ENCODE results near the gene LRRC74B. TPM values are rescaled to one million over a fixed set of nuclear protein-coding genes. Genes with fewer than 3 reads are reported as not detected.
"Not testable (repeated sequence)": the region's sequence is repeated elsewhere in the genome, so short reads cannot be mapped to it uniquely, and the experiment has no call there.

LRRC74B gene
- total RNA-seq, 1 experiment from 2014 or later: not detected

DNA sequence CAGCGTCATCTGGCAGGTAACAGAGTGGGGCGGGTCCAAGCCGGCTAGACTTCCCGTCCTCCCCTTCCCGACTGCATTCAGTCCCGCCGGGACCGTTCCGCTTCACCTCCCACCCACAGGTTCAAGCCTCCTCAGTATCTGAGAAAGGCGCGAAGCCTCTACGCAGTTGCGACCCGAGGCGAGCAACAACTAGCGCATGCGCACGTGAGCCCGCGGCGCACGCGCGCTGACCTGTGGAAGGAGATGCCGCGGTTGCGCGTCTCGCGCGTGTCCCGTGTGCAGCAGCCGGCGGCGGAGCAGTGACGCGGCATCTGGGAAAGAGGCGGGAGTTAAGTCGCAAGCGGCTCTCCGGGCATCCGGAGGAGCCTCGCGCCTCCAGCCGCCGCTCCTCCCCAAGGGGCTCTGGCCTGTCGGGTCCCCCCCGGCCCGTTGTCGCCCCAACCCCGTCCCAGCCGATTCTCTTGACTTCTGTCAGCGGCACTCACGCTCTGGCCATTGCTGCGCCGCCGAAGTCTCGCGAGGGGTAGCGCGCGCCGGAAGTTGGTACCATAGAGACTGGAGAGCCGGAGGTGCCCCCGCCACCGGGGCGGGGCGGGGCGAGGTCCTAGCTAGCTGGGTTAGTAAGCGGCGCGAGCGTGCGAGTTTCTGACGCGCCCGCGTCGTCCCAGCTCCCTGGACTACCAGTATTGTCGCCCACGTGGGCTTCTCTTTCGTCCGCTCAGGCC lies 44.0 kb upstream of the LRRC74B start, which contains the start of gene THAP7:
Gene THAP7, minus strand, starts transcription at position 518 of the 725 bp plus-strand sequence. Its CDS starts 207 bp downstream, at position 311.
- ChIA-PET POLR2A (ENCODE audit: unreplicated experiment) (interaction anchor here (0.6 kb wide), 2 partner anchors 14 to 63 kb away, joined by 3 to 8 read pairs; no protein-coding TSS in a partner anchor), CTCF (no interaction called here)
- intact Hi-C loops (cut with micrococcal nuclease; ENCODE audit: unreplicated experiment): loop anchor here (1.0 to 10.0 kb wide), 3 partner anchors 19 to 116 kb away; partner anchors contain the start of gene LZTR1
- TF ChIP-seq EZH2 (IDR thresholded peaks at IDR 0.05; ENCODE audit: low read depth): no peak
- TF ChIP-seq, protein P1, sequence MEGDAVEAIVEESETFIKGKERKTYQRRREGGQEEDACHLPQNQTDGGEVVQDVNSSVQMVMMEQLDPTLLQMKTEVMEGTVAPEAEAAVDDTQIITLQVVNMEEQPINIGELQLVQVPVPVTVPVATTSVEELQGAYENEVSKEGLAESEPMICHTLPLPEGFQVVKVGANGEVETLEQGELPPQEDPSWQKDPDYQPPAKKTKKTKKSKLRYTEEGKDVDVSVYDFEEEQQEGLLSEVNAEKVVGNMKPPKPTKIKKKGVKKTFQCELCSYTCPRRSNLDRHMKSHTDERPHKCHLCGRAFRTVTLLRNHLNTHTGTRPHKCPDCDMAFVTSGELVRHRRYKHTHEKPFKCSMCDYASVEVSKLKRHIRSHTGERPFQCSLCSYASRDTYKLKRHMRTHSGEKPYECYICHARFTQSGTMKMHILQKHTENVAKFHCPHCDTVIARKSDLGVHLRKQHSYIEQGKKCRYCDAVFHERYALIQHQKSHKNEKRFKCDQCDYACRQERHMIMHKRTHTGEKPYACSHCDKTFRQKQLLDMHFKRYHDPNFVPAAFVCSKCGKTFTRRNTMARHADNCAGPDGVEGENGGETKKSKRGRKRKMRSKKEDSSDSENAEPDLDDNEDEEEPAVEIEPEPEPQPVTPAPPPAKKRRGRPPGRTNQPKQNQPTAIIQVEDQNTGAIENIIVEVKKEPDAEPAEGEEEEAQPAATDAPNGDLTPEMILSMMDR (conservative IDR thresholded peaks at IDR 0.05): no peak
- peak within 1 kb of the TSS; percentile 89 for H3K4me3 ChIP-seq
- H2AFZ ChIP-seq: peak within 1 kb of the TSS; percentile 85
- no peaks in the 10 kb centered on the region for H3K9me3 ChIP-seq (ENCODE audit: insufficient read depth, low read depth)
- H3K36me3 ChIP-seq (ENCODE audit: low read depth): no peaks in the 10 kb centered on the region
- peak within 1 kb of the TSS; percentile 99 for H3K4me2 ChIP-seq
- H4K20me1 ChIP-seq (ENCODE audit: insufficient read depth): no peaks in the 10 kb centered on the region
- peak; percentile 79 to 87 for DNase-seq
- H3K79me2 ChIP-seq (ENCODE audit: low read depth): peaks cover 27% of the 10 kb centered on the region
- H3K4me1 ChIP-seq (replicated peaks; ENCODE audit: insufficient read depth): peaks cover 8% of the 10 kb centered on the region
- peaks cover 8% of the 10 kb centered on the region; the same call in 1 of the 2 replicates for H3F3A ChIP-seq (ENCODE audit: insufficient read depth, low read depth)
- H3K9me2 ChIP-seq (ENCODE audit: insufficient read depth): no peaks in the 10 kb centered on the region
- H3K27ac ChIP-seq: peak within 1 kb of the TSS; percentile 89
- H3K27me3 ChIP-seq (ENCODE audit: insufficient read depth, low read depth): no peaks in the 10 kb centered on the region
- BruUV-seq (replicated peaks): TSS peak; percentile 68

DNA sequence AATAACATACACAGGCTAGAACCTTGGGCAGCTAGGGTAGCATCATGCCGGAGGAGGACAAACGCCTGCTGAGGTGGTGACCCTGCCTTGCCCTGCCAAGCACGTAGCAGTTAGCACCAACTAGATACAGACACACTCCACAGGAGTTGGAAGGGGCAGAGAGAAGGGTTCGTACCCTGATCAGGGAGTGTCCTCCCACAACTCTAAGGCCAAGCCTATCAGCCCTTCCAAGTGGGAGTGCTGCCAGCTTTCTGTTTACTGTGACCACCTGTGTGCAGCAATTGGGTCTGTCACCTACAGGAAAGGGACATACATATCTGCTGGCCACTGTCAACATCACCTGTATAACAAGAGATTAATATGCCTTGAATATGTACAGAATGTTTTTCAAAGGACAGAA lies 42.0 kb upstream of the LRRC74B start:
- ChIA-PET POLR2A (ENCODE audit: unreplicated experiment) (interaction anchor here (1.0 kb wide), 1 partner anchor 11 kb away, joined by 4 read pairs; no protein-coding TSS in a partner anchor), CTCF (no interaction called here)
- Histone ChIP-seq H3K4me3 (peak overlapping the region; percentile 89; the same call in 1 of the 2 replicates), H3K4me1 (replicated peaks; ENCODE audit: insufficient read depth) (peaks cover 8% of the 10 kb centered on the region), H4K20me1 (ENCODE audit: insufficient read depth) (no peaks in the 10 kb centered on the region), H3K27me3 (ENCODE audit: insufficient read depth, low read depth) (no peaks in the 10 kb centered on the region), H3K36me3 (ENCODE audit: low read depth) (no peaks in the 10 kb centered on the region), H3F3A (ENCODE audit: insufficient read depth, low read depth) (peaks cover 8% of the 10 kb centered on the region; the same call in 1 of the 2 replicates), H3K9me3 (ENCODE audit: insufficient read depth, low read depth) (no peaks in the 10 kb centered on the region), H3K27ac (no peak overlapping the region), H2AFZ (no peak overlapping the region), H3K9me2 (ENCODE audit: insufficient read depth) (no peaks in the 10 kb centered on the region), H3K79me2 (ENCODE audit: low read depth) (peaks cover 27% of the 10 kb centered on the region), H3K4me2 (peak overlapping the region; percentile 99)
- TF ChIP-seq, protein P1 (conservative IDR thresholded peaks at IDR 0.05): no peak
- TF ChIP-seq EZH2 (IDR thresholded peaks at IDR 0.05; ENCODE audit: low read depth): no peak
- intact Hi-C loops (cut with micrococcal nuclease; ENCODE audit: unreplicated experiment): loop anchor here (10.0 kb wide), 1 partner anchor 101 kb away; no protein-coding TSS in a partner anchor
- no peak for DNase-seq
- BruUV-seq (replicated peaks): no TSS peak

DNA sequence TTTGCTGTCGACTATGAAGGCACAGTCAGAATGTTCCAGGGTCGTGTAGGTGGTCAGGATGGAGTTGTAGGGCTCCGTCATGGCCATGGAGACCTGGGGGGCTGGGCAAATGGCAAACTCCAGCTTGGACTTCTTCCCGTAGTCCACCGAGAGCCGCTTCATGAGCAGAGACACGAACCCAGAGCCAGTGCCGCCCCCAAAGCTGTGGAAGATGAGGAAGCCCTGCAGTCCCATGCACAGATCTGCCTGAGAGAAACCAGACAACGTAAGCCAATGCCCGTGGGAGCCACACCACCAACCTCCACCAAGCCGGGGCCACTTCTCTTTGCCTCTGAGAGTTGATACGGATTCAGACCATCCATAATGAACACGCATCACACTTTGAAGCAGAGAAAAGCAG lies 36.5 kb upstream of the LRRC74B start:
- H3K4me1 ChIP-seq (replicated peaks; ENCODE audit: insufficient read depth); H3K27me3 ChIP-seq (ENCODE audit: insufficient read depth, low read depth); H3K36me3 ChIP-seq (ENCODE audit: low read depth); H3K9me2 ChIP-seq (ENCODE audit: insufficient read depth); H3K4me3 ChIP-seq; H3K27ac ChIP-seq; H3K4me2 ChIP-seq; CTCF ChIA-PET; H2AFZ ChIP-seq; POLR2A ChIA-PET (ENCODE audit: unreplicated experiment); H3K9me3 ChIP-seq (ENCODE audit: insufficient read depth, low read depth); BruUV-seq (replicated peaks); H3K79me2 ChIP-seq (ENCODE audit: low read depth); H3F3A ChIP-seq (ENCODE audit: insufficient read depth, low read depth); H4K20me1 ChIP-seq (ENCODE audit: insufficient read depth); DNase-seq: not testable (repeated sequence)
- intact Hi-C loops (cut with micrococcal nuclease; ENCODE audit: unreplicated experiment): loop anchor here (10.0 kb wide), 1 partner anchor 96 kb away; no protein-coding TSS in a partner anchor

Measured in PC-9 (cell line).